ENCODE measurements around the gene MINK1. TPM values are rescaled to one million over a fixed set of nuclear protein-coding genes. Genes with fewer than 3 reads are reported as not detected.

The MINK1 gene
- total and polyA plus RNA-seq, 10 of the 15 experiments (the other 5 are each of a cell fraction or from before 2014, with no cell fraction given), result 0.08 to 55.6 (median 15.0) TPM

DNA sequence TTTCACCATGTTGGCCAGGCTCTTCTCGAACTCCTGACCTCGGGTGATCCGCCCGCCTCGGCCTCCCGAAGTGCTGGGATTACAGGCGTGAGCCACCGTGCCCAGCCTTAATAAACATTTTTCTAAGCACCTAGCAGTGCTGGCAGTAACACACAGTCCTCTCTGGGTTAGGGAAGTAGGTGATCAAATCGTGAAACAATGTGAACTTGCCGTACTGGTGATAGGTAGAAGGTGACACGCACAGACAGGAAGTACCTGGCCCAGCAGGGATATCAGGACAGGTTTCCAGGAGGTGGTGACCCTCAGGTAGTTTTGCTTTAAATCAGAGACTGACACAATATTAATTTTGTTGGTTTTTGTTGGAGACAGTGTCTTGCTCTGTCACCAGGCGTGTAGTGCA is 21.7 kb upstream of the MINK1 start:
- no peaks in the 10 kb centered on the region for H3K36me3 ChIP-seq (ENCODE audit: control insufficient read depth in 2 of 2, insufficient read depth in 2 of 2, low read length in 1 of 2)
- H3K4me2 ChIP-seq (ENCODE audit: control insufficient read depth, insufficient read depth), result no peak overlapping the region
- TF ChIP-seq EED (IDR thresholded peaks at IDR 0.05; ENCODE audit: low read depth), result no peak
- TF ChIP-seq, protein P1, sequence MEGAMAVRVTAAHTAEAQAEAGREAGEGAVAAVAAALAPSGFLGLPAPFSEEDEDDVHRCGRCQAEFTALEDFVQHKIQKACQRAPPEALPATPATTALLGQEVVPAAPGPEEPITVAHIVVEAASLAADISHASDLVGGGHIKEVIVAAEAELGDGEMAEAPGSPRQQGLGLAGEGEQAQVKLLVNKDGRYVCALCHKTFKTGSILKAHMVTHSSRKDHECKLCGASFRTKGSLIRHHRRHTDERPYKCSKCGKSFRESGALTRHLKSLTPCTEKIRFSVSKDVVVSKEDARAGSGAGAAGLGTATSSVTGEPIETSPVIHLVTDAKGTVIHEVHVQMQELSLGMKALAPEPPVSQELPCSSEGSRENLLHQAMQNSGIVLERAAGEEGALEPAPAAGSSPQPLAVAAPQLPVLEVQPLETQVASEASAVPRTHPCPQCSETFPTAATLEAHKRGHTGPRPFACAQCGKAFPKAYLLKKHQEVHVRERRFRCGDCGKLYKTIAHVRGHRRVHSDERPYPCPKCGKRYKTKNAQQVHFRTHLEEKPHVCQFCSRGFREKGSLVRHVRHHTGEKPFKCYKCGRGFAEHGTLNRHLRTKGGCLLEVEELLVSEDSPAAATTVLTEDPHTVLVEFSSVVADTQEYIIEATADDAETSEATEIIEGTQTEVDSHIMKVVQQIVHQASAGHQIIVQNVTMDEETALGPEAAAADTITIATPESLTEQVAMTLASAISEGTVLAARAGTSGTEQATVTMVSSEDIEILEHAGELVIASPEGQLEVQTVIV (IDR thresholded peaks at IDR 0.05; ENCODE audit: borderline replicate concordance, partially characterized antibody), result no peak
- no peak for TF ChIP-seq SMAD1 (IDR thresholded peaks at IDR 0.05; ENCODE audit: low read depth, partially characterized antibody)
- no peak for TF ChIP-seq MXI1 (IDR thresholded peaks at IDR 0.05; ENCODE audit: low read depth, low read length)
- TF ChIP-seq RB1 (IDR thresholded peaks at IDR 0.05; ENCODE audit: borderline replicate concordance), result no peak
- TF ChIP-seq, protein P2, sequence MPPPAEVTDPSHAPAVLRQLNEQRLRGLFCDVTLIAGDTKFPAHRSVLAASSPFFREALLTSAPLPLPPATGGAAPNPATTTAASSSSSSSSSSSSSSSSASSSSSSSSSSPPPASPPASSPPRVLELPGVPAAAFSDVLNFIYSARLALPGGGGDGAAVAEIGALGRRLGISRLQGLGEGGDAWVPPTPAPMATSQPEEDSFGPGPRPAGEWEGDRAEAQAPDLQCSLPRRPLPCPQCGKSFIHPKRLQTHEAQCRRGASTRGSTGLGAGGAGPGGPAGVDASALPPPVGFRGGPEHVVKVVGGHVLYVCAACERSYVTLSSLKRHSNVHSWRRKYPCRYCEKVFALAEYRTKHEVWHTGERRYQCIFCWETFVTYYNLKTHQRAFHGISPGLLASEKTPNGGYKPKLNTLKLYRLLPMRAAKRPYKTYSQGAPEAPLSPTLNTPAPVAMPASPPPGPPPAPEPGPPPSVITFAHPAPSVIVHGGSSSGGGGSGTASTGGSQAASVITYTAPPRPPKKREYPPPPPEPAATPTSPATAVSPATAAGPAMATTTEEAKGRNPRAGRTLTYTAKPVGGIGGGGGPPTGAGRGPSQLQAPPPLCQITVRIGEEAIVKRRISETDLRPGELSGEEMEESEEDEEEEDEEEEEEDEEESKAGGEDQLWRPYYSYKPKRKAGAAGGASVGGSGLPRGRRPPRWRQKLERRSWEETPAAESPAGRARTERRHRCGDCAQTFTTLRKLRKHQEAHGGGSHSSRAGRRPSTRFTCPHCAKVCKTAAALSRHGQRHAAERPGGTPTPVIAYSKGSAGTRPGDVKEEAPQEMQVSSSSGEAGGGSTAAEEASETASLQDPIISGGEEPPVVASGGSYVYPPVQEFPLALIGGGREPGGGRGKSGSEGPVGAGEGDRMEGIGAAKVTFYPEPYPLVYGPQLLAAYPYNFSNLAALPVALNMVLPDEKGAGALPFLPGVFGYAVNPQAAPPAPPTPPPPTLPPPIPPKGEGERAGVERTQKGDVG (CRISPR knock-in tag; IDR thresholded peaks at IDR 0.05), result no peak
- TF ChIP-seq, protein P3, sequence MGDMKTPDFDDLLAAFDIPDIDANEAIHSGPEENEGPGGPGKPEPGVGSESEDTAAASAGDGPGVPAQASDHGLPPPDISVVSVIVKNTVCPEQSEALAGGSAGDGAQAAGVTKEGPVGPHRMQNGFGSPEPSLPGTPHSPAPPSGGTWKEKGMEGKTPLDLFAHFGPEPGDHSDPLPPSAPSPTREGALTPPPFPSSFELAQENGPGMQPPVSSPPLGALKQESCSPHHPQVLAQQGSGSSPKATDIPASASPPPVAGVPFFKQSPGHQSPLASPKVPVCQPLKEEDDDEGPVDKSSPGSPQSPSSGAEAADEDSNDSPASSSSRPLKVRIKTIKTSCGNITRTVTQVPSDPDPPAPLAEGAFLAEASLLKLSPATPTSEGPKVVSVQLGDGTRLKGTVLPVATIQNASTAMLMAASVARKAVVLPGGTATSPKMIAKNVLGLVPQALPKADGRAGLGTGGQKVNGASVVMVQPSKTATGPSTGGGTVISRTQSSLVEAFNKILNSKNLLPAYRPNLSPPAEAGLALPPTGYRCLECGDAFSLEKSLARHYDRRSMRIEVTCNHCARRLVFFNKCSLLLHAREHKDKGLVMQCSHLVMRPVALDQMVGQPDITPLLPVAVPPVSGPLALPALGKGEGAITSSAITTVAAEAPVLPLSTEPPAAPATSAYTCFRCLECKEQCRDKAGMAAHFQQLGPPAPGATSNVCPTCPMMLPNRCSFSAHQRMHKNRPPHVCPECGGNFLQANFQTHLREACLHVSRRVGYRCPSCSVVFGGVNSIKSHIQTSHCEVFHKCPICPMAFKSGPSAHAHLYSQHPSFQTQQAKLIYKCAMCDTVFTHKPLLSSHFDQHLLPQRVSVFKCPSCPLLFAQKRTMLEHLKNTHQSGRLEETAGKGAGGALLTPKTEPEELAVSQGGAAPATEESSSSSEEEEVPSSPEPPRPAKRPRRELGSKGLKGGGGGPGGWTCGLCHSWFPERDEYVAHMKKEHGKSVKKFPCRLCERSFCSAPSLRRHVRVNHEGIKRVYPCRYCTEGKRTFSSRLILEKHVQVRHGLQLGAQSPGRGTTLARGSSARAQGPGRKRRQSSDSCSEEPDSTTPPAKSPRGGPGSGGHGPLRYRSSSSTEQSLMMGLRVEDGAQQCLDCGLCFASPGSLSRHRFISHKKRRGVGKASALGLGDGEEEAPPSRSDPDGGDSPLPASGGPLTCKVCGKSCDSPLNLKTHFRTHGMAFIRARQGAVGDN (IDR thresholded peaks at IDR 0.05), result no peak
- whole genome bisulfite sequencing (ENCODE audit: insufficient coverage, insufficient replicate concordance, low lambda C conversion rate, missing lambda C conversion rate), result 86% methylated on average over 12 of the region's 12 CpGs
- intact Hi-C loops (cut with micrococcal nuclease; ENCODE audit: unreplicated experiment), result no loop called here
- BruUV-seq (replicated peaks), result no TSS peak
- no peak overlapping the region for H2AFZ ChIP-seq (ENCODE audit: control insufficient read depth, low read depth, low read length)
- no peak overlapping the region for H3K9ac ChIP-seq (ENCODE audit: control insufficient read depth, insufficient read depth, low read length)
- SMC1A ChIA-PET (ENCODE audit: uncharacterized antibody, unreplicated experiment), result no interaction called here
- H3K9me3 ChIP-seq (replicated peaks; ENCODE audit: control insufficient read depth, insufficient read depth, low read length), result no peaks in the 10 kb centered on the region
- CTCF ChIA-PET, result no interaction called here
- POLR2A ChIA-PET, result interaction anchor here (0.6 kb wide), 1 partner anchor 23 kb away, joined by 4 read pairs; no protein-coding TSS in a partner anchor
- DNase-seq (ENCODE audit: low read depth, low spot score) (no peak), FAIRE-seq (no peak), ATAC-seq (no peak)
- peaks cover 4% of the 10 kb centered on the region for H3K4me1 ChIP-seq (ENCODE audit: control insufficient read depth, insufficient read depth, low read length)
- no peaks in the 10 kb centered on the region for H3K79me2 ChIP-seq (ENCODE audit: control insufficient read depth, insufficient read depth, low read length)
- no peaks in the 10 kb centered on the region for H3K27me3 ChIP-seq (replicated peaks in 1 of 2; ENCODE audit: control insufficient read depth in 2 of 2, insufficient read depth in 2 of 2, low read length in 1 of 2)
- RAD21 ChIA-PET (ENCODE audit: unreplicated experiment), result no interaction called here
- no peak overlapping the region for H3K4me3 ChIP-seq
- in situ Hi-C loops (cut with MboI), result no loop called here
- no peak overlapping the region for H3K27ac ChIP-seq (ENCODE audit: control insufficient read depth, insufficient read depth)
- no peaks in the 10 kb centered on the region for H4K20me1 ChIP-seq (ENCODE audit: control insufficient read depth, insufficient read depth)
